HG03135 (cell line): Measurements from ENCODE around the gene TMEM273.

Experiments used
- ATAC-seq: cut with Tn5 transposase; IDR thresholded peaks from one replicate; pipeline ENCODE4 v1.9.1; 2021; ENCODE audit warnings: mild to moderate bottlenecking, moderate library complexity; ENCODE audit not compliant: unreplicated experiment

TMEM273 gene

DNA sequence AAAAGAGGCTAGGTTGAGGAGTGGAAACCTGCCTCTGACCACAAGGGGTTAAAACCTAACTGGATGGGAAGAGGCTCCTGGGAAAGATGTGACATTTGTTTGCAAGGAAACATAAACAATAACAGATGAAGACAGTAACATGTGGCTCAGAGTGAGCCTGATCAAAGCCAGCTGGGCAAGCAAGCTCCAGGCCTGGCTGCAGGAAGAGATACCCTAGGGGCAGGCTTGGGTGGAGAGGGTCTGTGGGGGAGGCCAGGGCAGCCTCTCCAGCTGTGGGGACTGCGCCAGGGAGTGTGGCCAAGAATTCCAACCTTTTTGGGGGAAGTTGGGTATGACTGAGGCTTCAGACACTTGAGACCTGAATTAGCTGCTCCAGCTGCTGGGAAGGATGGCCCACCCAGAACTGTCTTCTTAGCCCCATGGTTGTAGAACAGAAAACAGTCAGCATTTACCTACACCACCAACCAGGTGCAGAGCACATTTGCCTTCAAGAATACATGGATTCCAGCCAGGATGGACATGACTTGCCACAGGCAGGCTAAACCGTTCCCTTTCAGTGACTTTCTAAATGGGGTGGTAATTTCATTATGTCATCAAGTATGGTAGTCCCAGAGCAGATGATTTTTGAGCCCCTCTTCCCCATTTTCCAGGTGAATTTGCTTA is 44.0 kb downstream of the TMEM273 start:
- ATAC-seq = no peak

DNA sequence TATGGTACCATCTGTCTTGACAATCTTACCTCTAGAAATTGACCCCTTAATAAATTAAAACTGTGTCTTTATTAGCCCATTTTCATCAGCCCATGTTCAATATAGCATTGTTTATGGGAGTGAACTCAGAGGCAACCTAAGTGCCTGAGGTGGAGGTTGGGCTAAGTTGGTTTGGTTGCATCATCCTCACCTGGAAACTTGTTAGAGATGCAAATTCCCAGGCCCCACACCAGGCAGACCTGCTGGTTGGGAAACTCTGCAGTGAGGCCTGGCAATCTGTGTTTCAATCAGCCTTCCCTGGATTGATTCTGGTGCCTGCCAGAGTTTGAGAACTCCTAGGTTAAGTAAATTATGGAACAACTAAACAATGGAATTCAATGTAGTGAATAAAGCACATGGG is 44.9 kb downstream of the TMEM273 start:
- ATAC-seq = no peak

DNA sequence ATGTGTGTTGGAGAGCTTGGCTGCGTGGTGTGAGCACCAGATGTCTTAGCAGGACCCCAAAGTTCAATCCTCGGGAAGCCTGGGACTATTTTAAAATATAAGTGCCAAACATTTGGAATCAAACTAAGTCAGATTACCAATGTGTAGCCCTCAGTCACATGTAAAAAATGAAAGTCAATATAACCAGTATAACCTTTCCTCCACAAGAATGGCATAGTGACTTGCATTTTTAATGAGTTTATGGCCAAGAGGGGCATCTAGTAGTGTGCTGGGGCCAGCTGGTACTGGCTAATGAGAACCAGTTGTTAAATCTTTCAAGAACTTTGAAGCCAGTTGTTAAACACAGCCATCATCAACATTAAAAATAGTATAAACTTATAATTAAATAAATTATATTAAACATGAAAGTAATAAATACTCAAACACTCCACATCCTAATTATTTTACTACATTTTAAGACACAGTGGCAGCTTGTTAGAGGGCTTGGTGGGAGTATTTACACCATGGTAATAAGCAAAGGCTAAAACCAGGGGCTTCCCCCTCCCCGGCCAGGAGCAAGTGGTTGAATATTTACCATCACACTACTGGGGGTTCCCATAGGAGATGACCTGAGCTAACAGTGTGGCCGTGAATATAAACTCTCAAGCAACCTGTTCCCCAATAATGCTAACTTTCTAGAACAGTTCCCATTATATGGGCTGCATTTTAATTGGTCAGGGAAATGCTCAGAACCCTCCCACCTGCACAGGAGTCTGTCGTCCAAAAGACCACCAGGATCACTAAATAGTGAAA is 46.5 kb downstream of the TMEM273 start:
- ATAC-seq = no peak

DNA sequence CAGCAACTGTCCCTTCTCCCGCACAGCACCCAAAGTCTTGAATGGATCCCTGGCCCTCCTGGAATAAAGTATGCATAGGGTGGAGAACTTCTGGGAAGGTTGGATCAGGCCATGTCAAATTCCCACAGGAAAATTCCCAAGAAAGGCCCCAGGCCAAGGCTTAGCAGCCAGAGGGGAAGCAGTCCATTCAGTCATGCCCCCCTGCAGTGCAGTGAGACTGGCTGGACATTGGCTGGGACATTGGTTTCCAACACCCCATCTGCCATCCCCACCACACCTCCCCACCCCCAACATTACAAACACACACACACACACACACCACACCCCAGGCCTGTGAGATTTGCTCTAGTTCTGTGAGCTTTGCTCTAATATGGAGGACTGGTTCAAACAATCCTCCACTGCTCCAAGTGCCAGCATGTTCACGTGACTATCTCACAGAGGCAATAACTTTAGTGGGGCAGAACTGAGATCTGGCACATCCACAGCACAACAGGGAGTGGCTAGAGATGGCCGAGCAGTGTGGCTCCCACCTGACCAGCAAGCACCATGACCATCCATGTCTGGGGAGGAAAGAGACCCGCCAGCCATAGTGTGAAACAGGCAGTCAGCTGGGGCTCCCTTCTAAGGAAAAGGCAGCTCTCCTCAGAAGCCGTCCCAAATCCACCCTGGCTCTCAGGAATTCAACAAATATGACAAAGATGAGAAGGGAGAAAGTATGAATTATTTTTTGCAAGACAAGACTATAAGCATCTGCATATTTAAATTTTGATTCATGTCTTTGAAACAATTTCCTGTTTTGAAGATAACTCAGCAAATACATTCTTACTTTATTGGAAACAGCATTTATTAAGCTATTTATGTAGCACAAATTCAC is 47.6 kb downstream of the TMEM273 start:
- ATAC-seq = no peak

DNA sequence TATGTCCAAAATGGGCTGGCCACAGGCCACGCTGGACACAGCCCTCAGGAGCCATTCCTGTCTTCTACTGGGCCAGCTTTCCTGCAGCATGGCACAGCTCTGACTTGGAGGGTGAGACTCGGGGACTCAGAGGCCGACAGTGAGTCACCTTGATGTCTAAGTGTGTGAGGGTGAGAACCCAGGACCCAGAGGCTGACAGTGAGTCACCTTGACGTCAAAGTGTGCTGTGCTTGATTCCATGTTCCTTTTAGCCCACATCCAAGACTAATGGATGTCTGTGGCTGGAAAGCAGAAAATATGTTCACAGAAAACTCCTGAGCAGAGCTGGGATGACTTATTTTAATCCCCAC is 48.4 kb downstream of the TMEM273 start:
- no peak for ATAC-seq

DNA sequence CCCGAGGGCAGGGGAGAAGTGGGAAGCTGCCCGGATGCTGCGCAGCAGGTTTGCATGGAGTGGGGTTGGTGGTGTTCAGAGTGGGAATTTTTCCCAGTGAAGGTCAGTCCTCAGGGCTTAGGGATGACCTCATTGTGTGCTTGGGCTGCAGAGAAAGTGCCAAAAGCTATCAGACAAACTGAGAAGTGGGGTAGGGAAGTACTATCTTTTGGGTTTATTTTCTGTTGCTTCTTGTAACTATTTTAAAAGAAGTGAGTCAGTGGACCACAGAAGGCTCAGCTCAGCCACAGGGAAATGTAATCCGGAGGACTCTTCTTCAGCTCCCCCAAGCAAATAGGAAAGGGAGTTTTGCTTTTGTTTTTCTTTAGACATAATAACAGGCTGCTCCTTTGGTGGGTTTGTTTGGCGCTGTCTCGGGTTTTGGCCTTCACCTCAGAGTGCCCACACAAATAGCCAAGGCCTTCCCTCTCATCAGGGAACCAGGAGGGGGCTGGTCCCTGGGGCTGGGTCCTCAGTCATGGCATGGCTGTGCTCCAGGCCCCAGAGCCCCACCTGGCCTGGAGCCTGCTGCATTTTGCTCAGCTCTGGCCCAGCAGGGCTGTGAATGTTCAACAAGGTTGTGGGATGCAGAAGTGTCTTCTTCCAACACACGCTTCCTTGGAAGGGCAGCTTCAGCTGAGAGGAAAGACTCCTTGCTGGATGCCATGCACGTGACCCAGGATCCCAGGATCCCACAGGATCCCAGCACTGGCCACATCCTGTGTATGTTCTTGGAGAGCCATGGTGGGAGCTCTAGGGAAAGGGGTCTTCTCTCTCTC is 49.0 kb downstream of the TMEM273 start:
- ATAC-seq = no peak

DNA sequence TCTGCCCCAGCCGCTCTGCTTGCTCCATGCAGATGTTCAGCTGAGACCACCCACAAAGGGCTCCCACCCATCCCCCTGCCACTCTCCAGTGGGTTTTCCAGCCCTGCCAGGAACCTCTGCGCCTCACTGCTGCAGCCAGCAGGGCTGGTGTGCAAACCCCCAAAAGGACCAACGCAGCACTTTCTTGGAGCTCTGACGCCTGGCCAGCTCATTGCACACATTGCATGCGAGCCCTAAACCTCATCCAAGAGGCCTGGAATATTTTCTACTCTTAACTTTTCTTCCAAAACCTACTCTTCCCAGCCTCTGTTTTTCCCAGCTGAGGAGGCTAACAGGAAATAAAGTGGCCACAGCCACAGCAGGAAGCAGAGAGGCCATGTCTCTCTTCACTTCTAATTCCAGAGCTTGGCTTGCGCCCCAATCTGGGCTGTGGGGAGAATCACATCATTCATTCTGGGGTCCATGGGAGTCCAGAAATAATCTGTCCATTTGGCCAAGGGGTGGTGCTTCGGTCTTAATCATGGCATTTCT is 49.8 kb downstream of the TMEM273 start:
- ATAC-seq = no peak

DNA sequence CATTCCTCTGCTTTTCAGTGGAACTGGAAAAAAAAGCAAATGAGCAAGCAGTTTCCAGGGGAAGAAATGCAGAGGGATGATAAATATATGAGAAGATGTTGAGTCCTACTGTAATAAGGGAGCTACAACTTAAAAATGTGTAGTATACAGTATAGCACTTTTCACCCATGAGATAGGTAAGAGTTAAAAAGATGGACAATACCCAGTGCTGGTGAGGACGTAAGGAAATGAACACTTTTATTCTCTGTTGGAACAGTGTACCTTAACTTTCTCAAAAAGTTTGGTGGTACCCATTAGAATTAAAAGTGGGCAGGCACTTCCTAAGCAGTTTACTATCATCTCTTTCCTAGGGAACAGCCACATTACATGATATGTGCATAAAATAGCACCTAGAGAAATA is 51.7 kb downstream of the TMEM273 start:
- no peak for ATAC-seq

DNA sequence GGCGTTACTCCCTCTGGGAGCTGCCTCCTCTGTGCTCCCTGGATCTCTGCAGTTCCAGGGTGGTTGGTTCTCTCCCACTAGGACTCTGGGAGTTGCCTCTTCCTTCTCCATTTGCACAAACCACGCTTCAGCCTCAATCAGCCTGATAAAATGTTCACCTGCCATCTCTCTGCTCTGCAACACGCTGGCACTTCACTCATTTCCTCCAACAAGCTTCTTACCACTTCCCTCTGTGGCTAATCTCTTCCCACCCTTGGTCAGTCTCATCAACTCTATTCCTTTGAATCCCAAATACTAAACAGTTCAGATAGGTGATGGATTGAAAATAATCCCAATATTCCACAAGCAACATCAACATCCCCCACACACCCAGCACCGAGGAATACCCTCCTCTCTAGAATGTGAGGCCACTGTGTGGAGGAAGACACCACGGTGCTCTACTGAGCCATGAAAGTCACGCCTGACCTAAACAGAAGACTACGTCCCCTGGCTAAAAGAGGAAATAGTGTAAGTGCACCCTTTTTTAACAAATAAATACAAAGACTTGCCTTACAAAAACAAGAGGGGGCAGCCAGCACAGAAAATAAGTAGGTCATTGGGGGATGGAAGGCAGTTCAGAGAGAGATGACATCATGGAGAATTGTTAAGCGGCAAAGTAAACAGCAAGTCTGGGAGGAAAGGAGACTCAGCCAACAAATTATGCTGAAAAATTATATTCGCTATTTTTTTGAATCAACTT is 52.4 kb downstream of the TMEM273 start:
- no peak for ATAC-seq

DNA sequence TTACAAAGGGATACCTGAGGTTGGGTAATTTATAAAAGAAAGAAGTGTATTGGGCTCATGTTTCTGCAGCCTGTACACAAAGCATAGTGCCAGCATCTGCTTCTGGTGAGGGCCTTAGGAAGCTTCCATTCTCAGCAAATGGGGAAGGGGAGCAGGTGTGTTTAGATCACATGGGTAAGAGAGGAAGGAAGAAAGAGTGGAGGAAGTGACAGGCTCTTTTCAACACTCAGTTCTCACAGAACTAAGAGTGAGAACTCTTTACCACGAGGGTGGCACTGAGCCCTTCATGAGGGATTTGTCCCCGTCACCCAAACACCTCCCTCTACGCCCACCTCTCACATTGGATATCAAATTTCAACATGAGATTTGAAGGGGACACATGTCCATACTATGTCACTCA is 53.9 kb downstream of the TMEM273 start:
- ATAC-seq = no peak

DNA sequence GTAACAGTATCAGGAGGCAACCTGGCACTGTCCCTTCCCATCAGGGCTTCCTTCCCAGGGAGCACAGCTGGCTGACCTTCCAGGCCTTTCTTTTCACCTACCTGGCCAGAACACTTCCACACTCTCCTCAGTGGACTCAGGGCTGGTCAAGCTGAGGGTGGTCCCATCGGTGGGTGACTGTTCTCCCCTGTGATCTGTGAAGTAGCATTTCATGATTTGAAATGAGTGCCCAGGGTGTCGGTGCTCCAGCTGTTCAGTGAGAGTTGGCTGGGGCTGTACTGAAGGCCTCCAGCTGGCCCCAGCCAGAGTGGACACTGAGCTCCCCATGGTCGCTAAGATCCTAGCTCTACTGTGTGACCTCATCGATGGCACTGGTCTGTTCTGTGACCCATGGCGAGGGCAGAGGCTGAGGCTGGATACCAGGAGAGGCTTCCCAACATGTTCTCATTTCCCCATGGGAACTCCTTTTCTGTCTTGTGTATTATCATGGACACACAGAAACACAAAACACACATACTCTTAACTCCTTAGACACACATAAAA is 54.4 kb downstream of the TMEM273 start, which contains the start of gene FAM170B:
FAM170B (minus strand) TSS at position 316 of the 543 bp plus-strand sequence; CDS start at position 213, 103 bp downstream.
- ATAC-seq = no peak

DNA sequence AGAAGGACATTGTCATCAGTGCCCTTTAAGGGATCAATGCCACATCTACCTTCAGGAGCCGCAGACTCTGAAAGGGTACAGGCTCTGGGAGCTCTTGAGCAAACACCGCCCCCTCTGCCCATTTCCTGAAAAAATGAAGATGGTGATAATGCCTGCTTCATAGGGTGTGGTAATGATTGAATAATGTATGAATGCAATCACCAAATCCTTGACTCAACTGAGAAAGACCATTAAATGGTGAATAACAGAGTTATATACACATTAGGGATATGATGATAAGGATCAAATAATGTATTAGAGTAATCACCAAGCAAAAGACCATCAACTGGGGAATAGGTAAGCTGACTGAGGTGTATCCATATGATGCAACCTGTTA is 55.8 kb downstream of the TMEM273 start:
- no peak for ATAC-seq

DNA sequence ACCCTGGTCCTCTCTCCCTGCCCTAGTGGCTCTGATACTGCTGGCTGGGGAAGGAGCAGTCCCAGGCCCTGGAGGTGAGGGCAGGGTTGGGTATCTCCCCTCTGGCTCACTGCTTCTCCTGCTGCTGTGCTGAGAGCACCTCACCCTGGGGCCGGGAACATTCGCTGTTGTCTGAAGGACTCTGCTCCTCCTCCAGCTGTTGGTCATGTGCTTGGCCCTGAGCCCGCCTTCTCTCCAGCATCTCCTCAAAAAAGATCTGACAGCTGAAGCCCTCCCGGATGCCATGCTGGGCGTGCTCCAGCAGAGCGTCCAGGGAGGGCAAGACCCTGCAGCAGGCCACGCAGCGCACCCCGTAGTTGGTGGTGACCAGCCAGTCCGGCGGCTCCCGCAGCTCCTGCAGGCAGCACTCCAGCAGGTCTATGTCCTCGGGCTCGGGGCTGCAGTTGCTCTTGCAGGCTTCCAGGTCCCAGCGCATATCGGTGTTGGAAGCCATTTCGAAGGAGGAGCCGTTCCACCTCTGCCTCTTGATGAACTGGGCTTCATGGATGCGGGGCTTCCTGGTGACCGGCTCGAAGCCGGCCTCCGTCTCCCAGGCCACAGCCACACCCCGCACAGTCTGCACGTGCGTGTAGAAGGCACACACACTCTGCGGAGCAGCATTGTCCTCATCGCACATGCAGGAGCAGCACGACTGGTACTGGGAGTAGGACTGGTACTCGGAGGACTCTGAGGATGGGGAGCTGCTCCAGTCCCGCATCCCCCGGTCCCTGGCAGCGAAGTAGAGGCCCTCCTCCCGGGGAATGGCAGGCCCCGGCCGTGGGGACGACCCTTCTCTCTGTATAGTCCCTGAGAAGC is 56.5 kb downstream of the TMEM273 start:
- no peak for ATAC-seq

DNA sequence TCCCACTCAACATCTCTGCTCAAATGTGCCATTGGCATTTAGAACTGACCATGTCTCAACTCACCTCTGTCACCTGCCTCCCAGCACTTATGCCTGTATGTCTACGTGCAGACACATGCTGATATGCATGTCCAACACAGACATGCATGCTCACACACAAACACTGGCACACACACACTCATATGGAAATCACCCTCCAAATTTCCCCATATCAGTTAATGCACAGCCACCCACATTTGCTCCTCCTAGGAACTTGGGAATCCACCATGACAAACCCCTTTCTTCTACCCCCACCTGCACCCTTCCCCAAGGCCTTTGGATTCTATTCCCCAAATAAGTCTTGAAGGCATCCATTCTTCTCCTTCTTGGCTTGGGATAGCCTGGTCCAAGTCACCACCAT is 58.8 kb downstream of the TMEM273 start:
- ATAC-seq = no peak

DNA sequence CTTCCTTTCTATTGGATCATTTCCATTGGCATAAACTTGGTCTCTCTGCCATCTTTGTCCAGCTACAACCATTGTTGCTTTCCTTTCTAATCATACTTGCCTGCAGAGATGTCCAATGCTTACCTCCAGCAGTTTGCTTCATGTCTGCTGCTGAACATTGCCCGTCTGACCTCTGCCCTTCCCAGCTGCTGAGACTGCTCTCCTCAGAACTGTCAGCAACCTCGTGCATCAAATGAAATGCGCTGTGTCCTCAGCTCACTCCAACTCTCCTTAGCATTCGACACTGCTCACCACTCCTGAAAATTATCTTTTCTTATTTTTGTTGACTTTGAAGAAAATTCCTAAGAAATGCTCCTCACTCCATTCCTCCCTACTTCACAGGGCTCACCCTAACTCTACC is 59.3 kb downstream of the TMEM273 start:
- no peak for ATAC-seq

DNA sequence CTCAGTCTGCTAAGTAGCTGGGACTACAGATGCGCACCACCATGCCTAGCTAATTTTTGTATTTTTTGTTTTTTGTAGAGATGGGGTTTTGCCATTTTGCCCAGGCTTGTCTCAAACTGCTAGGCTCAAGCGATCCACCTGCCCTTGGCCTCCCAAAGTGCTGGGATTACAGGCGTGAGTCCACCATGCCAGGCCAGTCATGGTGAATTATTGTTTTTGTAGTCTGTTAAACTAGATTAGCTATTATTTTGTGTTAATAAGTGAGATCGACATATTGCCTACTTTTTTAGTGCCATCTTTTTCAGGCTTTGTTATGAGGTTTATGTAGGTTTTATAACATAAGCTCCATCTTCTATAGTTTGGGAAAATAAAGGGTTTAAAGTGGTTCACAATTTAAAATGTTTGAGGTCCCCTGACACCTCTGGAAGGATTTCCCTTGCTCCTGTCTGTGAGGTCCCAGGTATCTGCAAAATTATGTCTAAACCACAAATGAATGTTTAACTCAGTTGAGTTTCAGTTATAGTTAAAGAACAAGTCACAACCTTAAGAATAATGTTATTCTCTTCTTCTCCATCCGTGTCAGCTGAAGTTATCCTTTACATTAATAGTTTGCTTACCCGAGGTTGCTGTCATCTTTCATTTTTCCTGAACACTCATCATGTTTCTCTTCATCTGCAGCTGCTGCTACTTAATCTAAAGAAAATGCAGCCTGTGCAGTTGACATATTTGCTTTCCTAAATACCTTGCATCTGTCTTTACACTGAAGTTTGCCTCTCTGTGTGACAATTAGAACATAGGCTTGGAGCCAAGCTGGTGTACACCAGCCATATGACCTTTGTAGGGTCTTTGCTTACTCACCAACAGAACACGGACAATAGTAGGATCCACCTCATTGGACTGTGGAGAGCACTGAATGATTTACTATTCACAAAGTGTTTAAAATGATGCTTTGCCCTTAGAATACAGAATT is 63.9 kb downstream of the TMEM273 start:
- ATAC-seq = no peak

DNA sequence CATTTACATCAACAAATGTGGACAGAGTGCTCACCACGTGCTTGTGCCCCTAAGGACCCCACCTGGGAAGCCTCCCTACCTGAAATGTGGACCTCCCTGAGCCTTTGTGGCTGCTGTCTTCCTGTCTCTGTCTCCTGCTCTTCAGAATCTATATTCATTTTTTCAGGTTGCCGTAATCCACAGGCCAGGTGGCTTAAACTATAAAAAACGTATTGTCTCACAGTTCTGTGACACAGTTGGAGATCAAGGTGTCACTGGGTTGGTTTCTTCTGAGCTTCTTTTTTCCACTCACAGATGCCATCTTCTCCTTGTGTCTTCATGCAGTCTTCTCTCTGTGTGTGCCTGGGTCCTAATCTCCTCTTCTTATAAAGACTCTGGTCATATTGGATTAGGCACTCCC is 67.3 kb downstream of the TMEM273 start:
- no peak for ATAC-seq

DNA sequence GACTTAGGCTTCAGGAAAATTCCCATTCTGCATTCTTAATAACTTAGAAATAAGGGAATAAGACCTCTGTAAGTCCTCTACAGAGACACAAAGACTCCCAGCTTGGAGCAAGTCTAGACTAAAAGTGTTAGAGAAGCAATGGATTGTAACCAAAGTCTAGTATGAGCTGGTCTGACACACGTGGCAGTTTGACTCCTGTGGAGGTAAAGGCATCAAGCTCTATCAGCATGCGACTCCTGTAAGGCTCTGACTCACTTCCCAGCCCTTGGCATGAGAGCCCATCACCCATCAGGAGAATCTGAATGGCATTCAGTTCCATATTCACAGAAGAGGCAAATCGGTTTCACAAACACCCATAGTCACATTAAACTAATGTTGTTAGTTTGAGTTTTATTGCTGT is 68.4 kb downstream of the TMEM273 start:
- ATAC-seq = no peak
